SU-DHL-6 (cell line): ENCODE data around the gene NT5C3A.

Experiments
- CTCF ChIP-seq: fragments of 200-600 bp; sonication (generic); IDR thresholded peaks from one replicate; pipeline ENCODE4 v1.5.1; 2017; ENCODE audit warnings: antibody characterized with exemption, mild to moderate bottlenecking, low read length, moderate library complexity; ENCODE audit not compliant: insufficient read depth, poor library complexity, severe bottlenecking
- EZH2phosphoT487 ChIP-seq: fragments of 200-600 bp; sonication (generic), shearing (Covaris generic); conservative IDR thresholded peaks from 2 replicates; pipeline ENCODE4 v1.6.1; 2018; ENCODE audit warnings: mild to moderate bottlenecking, antibody characterized with exemption, low read length, moderate library complexity, mixed read lengths

GRCh38 chr7:33099154-33099940, 36.8 kb upstream of the NT5C3A start:
- no peak for TF ChIP-seq CTCF
- no peak for TF ChIP-seq EZH2phosphoT487
